Endothelial cell (in vitro differentiated cells): ENCODE measurements around the gene NISCH. TPM values are rescaled to one million over a fixed set of nuclear protein-coding genes. Genes with fewer than 3 reads are reported as not detected.

Experiments
- DNase-seq: peaks from one replicate; pipeline ENCODE4 v3.0.0; 2021; ENCODE audit warnings: low spot score
- H3K27ac Mint-ChIP-seq: one replicate; pipeline ENCODE4 v1.8.0; 2021; ENCODE audit warnings: mixed read lengths, inconsistent platforms; ENCODE audit not compliant: unreplicated experiment
- H3K27me3 Mint-ChIP-seq: one replicate; pipeline ENCODE4 v1.8.0; 2021; ENCODE audit warnings: mild to moderate bottlenecking, moderate library complexity, mixed read lengths, inconsistent platforms; ENCODE audit not compliant: unreplicated experiment
- H3K36me3 Mint-ChIP-seq: one replicate; pipeline ENCODE4 v1.8.0; 2021; ENCODE audit warnings: mild to moderate bottlenecking, low read depth, mixed read lengths, inconsistent platforms; ENCODE audit not compliant: unreplicated experiment
- H3K4me1 Mint-ChIP-seq: one replicate; pipeline ENCODE4 v1.8.0; 2021; ENCODE audit warnings: mild to moderate bottlenecking, mixed read lengths, inconsistent platforms; ENCODE audit not compliant: unreplicated experiment
- H3K4me3 Mint-ChIP-seq: one replicate; pipeline ENCODE4 v1.8.0; 2021; ENCODE audit warnings: mild to moderate bottlenecking, mixed read lengths, inconsistent platforms; ENCODE audit not compliant: unreplicated experiment
- H3K9me3 Mint-ChIP-seq: one replicate; pipeline ENCODE4 v1.8.0; 2021; ENCODE audit warnings: mixed read lengths, inconsistent platforms; ENCODE audit not compliant: unreplicated experiment
- total RNA-seq: library from RNA; stranded (reverse); fragmentation: NEBNext Ultra II Directional; extraction: Animal tissue kit (Norgen Biotek cat#: 25700); gene quantifications from one replicate; pipeline ENCODE4 v1.2.1, GENCODE V29; 2021; ENCODE audit not compliant: unreplicated experiment
- TF ChIP-seq, protein P1 (sequence below): fragments of 200-600 bp; sonication (generic); IDR thresholded peaks from one replicate; pipeline ENCODE4 v1.5.0; 2021; ENCODE audit warnings: antibody characterized with exemption; ENCODE audit not compliant: unreplicated experiment

Gene NISCH
- total RNA-seq, 1 donor from 2014 or later, result 261 TPM

DNA sequence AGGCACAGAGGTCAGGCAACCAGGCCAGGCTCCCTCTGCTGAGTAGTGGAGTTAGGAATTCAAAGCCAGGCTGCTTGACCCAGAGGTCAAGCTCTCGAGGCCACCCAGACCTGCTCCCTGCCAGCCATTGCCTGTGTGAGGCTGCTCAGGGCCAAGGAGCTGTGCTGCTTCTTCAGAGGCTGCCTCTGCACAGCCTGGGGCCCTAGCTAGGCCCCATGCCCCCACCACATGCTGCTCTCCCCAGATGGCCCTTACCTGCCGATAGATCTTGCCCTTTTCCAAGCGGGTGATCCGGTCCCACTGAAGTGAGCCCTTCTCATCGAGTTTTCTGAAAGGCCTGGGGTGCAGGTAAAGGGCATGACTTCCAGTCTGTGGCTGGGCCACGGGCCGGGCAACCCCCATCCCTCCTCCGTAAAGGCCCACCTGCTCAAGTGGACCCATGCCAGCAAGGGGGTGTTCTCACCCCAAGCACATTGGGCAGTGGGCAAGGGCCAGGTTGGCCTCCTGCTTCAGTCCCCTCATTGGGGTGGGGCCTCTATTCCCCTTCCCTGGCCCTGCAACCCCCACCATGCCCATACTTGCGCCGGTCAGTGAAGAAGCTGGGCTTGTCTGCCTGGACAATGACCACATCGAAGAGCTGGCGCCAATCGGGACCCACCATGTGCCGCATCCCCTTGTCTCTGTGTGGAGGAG lies 71.8 kb downstream of the NISCH start:
- Mint-ChIP-seq H3K27ac (no peak overlapping the region), H3K4me3 (no peak overlapping the region), H3K9me3 (no peaks in the 10 kb centered on the region), H3K4me1 (peaks cover 6% of the 10 kb centered on the region), H3K27me3 (peaks cover 23% of the 10 kb centered on the region), H3K36me3 (peaks cover 33% of the 10 kb centered on the region)
- no peak for DNase-seq
- TF ChIP-seq, protein P1, sequence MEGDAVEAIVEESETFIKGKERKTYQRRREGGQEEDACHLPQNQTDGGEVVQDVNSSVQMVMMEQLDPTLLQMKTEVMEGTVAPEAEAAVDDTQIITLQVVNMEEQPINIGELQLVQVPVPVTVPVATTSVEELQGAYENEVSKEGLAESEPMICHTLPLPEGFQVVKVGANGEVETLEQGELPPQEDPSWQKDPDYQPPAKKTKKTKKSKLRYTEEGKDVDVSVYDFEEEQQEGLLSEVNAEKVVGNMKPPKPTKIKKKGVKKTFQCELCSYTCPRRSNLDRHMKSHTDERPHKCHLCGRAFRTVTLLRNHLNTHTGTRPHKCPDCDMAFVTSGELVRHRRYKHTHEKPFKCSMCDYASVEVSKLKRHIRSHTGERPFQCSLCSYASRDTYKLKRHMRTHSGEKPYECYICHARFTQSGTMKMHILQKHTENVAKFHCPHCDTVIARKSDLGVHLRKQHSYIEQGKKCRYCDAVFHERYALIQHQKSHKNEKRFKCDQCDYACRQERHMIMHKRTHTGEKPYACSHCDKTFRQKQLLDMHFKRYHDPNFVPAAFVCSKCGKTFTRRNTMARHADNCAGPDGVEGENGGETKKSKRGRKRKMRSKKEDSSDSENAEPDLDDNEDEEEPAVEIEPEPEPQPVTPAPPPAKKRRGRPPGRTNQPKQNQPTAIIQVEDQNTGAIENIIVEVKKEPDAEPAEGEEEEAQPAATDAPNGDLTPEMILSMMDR, result no peak

DNA sequence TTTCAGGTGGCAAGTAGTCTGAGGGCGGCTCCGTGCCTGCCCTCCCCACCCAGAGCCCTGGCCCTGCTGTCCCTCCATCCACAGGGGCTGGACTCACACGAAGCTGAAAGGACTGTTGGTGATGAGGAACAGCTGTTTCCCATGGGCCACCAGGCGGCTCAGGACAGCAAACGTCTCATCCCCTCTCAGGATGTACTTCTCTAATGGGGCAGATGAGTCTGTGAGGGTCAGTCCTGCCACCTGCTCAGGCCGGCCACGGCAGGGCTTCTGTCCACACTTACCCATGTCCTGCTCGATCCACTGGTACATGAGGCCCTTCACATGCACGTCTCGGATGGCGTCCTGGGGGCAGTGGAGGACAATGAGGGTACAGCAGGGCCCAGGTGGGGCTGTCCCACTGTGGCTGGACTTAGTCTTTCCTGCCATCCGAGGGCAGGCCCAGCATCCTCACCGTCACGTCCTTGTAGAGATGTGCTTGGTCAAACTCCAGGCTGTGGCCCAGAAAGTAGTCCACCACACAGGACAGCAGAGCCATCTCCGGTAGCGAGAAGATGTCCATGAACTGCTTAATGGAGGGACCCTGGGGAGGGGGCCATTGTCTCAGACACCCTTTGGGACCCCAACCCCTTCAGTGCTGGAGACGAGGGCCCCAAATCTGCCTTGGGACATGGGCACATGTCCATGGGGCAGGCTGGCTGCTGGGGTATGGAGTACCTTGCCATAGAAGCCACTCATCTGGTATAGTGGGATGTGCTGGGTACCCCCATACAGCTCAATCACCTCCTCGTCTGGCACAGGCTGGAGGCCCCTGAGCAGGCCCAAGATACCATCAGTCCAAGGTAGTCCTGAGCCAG lies 72.6 kb downstream of the NISCH start:
- Mint-ChIP-seq H3K27me3 (peaks cover 25% of the 10 kb centered on the region), H3K27ac (no peak overlapping the region), H3K4me3 (no peak overlapping the region), H3K9me3 (no peaks in the 10 kb centered on the region), H3K36me3 (peaks cover 33% of the 10 kb centered on the region), H3K4me1 (peaks cover 6% of the 10 kb centered on the region)
- no peak for DNase-seq
- TF ChIP-seq, protein P1, result no peak

DNA sequence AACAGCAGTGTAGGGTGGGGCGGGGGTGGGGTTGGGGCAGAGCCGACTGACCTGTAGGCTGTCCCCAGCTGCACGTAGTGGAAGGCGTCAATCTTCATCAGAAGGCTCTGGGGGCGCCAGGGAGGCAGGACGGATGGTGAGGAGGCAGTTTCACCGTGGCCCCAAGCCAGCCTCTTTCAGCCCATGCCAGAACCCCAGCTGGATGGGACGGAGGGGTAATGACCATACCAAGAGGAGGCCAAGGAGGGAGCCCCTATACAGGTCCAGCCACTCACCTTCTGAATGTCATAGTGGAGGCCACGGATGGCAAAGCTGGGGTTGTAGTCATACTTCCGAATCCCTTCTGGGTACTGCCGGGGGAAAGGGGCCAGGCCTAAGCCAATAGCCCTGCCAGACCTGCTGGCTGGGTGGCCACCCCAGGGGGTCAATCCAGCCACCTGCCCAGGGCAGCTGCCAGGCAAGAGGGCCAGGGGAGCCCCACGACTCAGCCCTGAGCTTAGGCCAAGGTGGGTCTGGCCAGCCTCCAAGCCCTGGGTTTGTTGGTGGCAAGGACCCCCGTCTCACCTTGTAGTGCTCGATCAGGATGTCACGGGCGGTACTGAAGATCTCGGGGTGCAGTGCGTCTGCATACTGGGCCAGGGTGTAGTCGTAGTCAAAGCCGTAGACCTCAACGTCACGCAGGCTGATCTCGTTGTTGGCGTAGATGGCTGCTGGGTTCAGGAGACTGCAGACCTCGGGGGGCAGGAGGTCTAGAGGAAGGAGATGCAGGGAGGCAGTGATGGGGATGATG lies 73.4 kb downstream of the NISCH start:
- no peak for DNase-seq
- peaks cover 25% of the 10 kb centered on the region for H3K27me3 Mint-ChIP-seq
- peak overlapping the region; percentile 71 for H3K4me3 Mint-ChIP-seq
- H3K9me3 Mint-ChIP-seq, result no peaks in the 10 kb centered on the region
- H3K4me1 Mint-ChIP-seq, result peaks cover 6% of the 10 kb centered on the region
- H3K27ac Mint-ChIP-seq, result peak overlapping the region; percentile 75
- H3K36me3 Mint-ChIP-seq, result peaks cover 30% of the 10 kb centered on the region
- TF ChIP-seq, protein P1, result no peak

DNA sequence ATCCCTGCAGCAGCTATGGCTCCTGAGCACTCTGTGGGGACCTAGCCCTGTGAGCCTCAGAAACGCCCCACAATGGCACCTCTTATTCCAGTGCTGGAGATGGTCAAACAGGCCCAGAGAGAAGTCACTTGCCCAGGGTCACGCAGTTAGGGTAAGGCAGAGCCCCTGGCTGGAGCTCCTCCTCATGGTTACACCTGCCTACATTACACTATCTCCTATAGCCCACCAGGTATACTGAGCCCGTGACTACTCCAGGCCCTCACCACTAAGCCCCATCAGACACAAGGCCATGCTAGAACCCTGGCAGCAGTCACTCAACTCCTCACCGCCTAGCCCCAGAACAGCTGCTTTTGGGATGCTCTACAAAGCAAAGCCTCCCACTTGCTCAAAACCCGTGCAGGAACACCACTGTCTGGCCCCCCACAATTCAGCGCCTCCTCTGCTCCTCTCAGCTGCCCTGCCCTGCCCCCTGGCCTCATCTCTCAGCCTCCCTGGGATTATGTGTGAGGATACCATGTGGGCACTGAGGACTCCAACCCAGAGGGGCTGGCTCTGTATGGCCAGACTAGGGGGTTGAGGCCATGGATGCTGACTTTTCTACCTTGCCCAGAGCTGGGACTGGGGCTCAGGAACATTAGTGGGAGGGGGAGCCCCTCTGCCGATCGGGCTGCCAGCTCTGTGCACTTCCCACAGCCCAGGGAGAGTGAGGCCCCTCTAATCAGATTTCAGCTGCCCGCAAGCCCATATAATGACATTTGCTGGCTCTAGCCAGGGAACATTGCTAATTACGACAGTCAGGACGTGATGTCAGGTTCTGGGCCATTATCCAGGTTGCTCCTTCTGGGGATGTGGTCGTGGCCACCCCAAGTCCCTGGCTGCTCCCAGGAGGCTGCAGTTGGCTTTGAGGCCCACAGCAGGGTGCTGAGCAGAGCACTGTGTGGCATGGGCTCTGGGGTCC lies 74.3 kb downstream of the NISCH start:
- Mint-ChIP-seq H3K4me3 (peak overlapping the region; percentile 71), H3K36me3 (peaks cover 22% of the 10 kb centered on the region), H3K4me1 (peaks cover 8% of the 10 kb centered on the region)

More for the DNA sequence above, 74.3 kb downstream of the NISCH start:
- TF ChIP-seq, protein P1, result no peak
- Mint-ChIP-seq H3K9me3 (no peaks in the 10 kb centered on the region), H3K27me3 (peaks cover 23% of the 10 kb centered on the region), H3K27ac (peak overlapping the region; percentile 75)
- DNase-seq, result peak; percentile 3
